Fibroblast of pulmonary artery (primary cell): Measurements from ENCODE around the gene GPR139.

Experiments used
- DNase-seq: peaks from one replicate; pipeline ENCODE4 v3.0.0-alpha.2; 2010; ENCODE audit warnings: low read depth
- H3K4me3 ChIP-seq: replicated peaks from 2 replicates; pipeline ENCODE4 v1.5.1; 2011; ENCODE audit warnings: low read depth, mild to moderate bottlenecking, control low read depth, low read length, moderate library complexity
- CTCF ChIP-seq: IDR thresholded peaks from 2 replicates; pipeline ENCODE4 v1.5.1; 2011; ENCODE audit warnings: mild to moderate bottlenecking, control low read depth, low read length, inconsistent platforms; ENCODE audit errors: missing control alignments

GPR139 gene

DNA sequence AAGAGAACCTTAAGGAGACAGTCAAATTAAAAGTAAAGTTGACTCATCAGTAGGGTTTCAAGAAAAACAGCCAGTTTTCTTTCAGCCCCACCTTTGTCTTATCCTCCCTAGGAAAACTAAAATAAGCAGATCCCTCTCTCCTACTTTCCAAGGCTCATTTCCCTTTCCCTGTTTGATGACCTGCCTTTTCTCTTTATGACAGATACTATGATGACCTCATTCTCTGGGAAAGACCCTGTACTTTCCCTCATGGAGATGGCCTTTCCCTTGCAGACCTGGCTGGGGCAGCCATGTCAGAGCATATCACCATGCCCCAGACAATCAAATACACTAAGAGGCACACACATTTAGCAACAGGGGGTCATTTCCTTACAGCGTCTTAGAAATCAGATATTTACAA, 53.6 kb downstream of the GPR139 start:
- no peak for TF ChIP-seq CTCF
- no peak overlapping the region for H3K4me3 ChIP-seq
- DNase-seq, result no peak

DNA sequence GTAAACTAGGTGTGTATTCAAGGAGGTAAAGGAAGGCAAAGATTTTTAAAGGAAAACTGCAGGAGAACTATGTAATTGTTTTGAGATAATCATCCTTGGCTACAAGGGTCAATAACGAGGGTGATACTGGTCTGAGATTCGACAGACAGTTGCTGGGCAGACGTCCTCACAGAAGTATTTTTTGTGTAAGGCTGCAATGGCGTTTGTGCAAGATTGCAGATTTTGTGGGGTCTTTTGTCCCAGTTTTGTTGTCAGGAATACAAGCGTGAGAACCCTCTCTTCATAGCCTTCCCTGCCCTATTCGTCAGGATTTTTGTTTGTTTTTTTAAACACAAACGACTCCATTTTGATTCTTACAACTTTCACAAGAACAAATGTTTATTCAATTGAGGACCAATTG, 57.5 kb downstream of the GPR139 start:
- H3K4me3 ChIP-seq, result no peak overlapping the region
- DNase-seq, result no peak
- TF ChIP-seq CTCF, result no peak

DNA sequence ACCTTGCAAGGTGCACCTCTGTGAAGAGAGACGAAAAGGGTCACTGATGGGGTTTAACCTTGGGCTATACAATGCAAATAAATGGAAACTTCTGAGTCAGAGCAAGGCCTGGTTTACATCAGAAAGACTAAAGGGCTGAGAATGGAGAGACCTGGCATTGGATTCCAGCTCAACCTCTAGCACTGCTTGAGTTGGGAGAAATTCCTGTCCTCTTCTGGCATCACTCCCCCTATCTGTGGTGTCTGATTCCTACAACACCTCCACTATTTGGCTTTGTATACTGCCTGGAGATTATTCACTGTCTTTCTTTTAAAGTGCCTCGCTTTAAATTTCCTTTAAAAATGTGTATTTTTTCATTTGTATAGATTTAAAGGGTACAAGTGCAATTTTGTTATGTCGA, 68.8 kb downstream of the GPR139 start:
- no peak for DNase-seq
- H3K4me3 ChIP-seq, result no peak overlapping the region
- TF ChIP-seq CTCF, result no peak

- H3K4me3 ChIP-seq, result no peak overlapping the region
- DNase-seq, result no peak
- no peak for TF ChIP-seq CTCF
Observed at GRCh38 chr16:20002936-20003335, 70.8 kb downstream of the GPR139 start.

DNA sequence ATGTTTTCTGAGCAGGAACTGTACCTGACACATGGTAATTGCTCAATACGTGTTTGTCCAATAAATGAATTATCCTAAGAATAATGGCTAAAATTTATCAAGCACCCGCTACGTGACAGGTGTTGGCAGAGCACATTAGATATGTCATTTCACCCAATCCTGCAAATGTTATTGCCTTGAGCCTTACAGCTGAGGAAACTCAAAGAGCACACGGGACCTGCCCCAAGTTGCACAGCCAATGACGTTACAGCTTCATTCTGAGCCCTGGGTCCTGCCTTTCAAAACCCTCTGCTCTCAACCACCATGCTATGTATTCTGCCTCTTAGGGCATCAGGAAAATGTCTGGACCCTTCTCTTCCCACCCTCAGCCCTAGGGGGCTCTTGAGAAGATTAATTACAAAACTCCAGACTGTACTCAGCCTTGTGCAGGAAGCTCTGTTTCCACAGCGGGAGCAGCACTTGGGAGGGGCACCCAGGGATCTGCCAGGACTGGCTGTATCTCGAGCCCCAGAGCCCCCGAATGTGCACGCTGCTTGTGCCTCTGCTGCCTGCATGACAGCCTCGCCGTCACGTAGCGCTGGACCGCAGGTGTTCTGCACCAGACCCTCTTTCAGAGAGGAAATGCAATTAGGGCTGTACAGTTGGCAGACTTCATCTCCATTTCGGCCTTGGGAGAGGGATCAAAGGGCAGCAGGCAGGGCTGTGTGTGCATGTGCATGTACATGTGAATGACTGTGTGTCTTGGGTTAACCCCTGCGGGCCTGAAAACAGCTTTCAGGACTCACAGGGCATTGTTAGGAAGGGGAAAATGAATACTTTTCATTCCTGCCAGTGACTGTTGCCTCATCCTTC, 71.6 kb downstream of the GPR139 start:
- no peak for TF ChIP-seq CTCF
- DNase-seq, result no peak
- H3K4me3 ChIP-seq, result no peak overlapping the region

DNA sequence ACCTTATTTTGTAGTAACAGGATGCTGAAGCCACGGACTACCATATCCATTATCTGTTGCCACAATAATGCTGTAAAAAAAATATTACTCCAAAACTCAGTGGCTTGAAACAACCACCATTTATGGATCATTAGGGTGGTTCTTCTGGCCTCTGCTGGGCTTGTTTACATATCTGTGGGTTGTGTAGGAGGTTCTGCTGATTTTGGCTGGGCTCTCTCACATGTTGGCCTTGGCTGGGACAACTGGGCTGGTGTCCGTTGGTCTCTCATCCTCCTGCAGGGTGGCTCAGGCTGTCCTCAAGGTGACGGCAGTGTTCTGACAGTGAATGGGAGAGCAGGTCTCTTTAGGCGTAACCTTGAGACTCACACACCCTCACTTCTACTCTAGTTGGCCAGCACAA, 76.0 kb downstream of the GPR139 start:
- H3K4me3 ChIP-seq, result no peak overlapping the region
- TF ChIP-seq CTCF, result no peak
- no peak for DNase-seq

DNA sequence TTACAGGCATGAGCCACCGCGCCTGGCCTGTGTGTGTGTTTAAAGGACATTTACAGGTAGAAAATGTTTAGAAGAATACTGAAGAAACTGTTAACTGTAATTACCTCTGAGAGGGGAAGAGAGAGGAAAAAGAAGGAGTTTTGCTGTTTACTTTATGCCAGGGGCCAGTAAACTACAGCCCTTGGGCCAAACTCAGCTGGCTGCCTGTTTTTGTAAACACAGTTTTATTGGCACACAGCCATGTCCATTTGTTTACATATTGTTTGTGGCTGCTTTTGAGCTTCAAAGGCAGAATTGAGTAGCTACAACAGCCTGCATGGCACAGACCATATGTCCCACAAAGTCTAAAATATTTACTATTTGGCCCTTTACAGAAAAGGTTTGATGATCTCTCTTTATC, 76.4 kb downstream of the GPR139 start:
- H3K4me3 ChIP-seq, result no peak overlapping the region
- no peak for DNase-seq
- TF ChIP-seq CTCF, result no peak
